ENCODE results near the gene DPPA3. TPM values are rescaled to one million over a fixed set of nuclear protein-coding genes. Genes with fewer than 3 reads are reported as not detected.
"Not testable (repeated sequence)": the region's sequence is repeated elsewhere in the genome, so short reads cannot be mapped to it uniquely, and the experiment has no call there.

Gene DPPA3
- total RNA-seq, 1 donor from 2014 or later = not detected

DNA sequence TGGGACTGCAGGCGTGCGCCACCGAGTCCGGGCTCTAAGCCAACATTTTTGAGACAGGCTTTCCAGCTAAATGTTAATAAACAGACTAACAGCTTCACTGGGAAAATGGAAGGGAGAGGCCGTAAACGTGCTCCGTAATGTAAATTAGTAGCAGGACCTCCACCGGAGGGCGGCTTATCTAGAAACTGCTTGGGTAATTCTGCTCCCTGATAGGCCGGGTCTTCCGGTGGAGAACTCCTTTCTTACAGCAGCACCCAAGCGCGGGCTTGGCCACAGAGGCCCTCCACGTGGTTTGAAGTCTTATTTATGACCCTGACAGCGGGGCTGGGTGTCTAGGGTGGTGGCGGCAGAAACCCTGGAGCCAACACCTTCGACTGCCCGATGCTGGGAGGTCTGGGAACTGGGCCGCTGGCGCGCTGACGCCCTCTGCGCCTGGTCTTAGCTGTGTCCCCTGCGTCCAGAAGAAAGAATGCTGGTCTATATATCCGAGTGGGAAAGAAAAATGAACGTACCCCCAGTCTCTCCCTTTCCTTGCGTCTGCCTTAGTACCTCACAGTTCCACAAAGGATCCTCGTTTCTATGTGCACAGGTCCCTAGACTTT lies 1.7 kb downstream of the DPPA3 start:
- Mint-ChIP-seq H3K36me3 (ENCODE audit: unreplicated experiment) (no peaks in the 10 kb centered on the region), H3K27me3 (ENCODE audit: unreplicated experiment) (no peaks in the 10 kb centered on the region), H3K4me3 (ENCODE audit: unreplicated experiment) (no peak overlapping the region), H3K9me3 (ENCODE audit: unreplicated experiment) (no peaks in the 10 kb centered on the region), H3K27ac (ENCODE audit: unreplicated experiment) (no peak overlapping the region), H3K4me1 (ENCODE audit: unreplicated experiment) (no peaks in the 10 kb centered on the region)
- TF ChIP-seq, protein P1, sequence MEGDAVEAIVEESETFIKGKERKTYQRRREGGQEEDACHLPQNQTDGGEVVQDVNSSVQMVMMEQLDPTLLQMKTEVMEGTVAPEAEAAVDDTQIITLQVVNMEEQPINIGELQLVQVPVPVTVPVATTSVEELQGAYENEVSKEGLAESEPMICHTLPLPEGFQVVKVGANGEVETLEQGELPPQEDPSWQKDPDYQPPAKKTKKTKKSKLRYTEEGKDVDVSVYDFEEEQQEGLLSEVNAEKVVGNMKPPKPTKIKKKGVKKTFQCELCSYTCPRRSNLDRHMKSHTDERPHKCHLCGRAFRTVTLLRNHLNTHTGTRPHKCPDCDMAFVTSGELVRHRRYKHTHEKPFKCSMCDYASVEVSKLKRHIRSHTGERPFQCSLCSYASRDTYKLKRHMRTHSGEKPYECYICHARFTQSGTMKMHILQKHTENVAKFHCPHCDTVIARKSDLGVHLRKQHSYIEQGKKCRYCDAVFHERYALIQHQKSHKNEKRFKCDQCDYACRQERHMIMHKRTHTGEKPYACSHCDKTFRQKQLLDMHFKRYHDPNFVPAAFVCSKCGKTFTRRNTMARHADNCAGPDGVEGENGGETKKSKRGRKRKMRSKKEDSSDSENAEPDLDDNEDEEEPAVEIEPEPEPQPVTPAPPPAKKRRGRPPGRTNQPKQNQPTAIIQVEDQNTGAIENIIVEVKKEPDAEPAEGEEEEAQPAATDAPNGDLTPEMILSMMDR (IDR thresholded peaks at IDR 0.05) = no peak
- DNase-seq (ENCODE audit: extremely low spot score, unreplicated experiment) = no peak

DNA sequence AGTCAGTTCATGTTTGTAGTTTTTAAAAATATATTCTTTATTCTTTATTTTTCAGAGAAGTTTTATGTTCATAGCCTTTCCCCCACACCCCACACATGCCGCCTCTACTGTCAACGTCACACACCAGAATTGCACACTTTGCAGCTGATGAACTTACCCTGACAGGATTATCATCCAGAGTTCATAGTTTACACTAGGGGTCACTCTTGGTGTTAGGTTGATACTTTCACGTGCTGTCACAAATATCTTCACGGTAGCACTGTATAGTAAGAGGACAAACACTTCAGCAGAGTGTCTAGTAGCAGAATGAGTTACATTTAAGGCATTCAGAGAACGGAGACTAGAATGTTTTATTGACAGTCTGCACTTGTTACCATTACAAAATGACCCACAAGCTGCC lies 5.1 kb downstream of the DPPA3 start:
- no peak for DNase-seq (ENCODE audit: extremely low spot score, unreplicated experiment)
- no peaks in the 10 kb centered on the region for H3K36me3 Mint-ChIP-seq (ENCODE audit: unreplicated experiment)
- H3K27me3 Mint-ChIP-seq (ENCODE audit: unreplicated experiment) = no peaks in the 10 kb centered on the region
- H3K27ac Mint-ChIP-seq (ENCODE audit: unreplicated experiment) = no peak overlapping the region
- H3K9me3 Mint-ChIP-seq (ENCODE audit: unreplicated experiment) = no peaks in the 10 kb centered on the region
- TF ChIP-seq, protein P1 (IDR thresholded peaks at IDR 0.05) = no peak
- H3K4me1 Mint-ChIP-seq (ENCODE audit: unreplicated experiment) = no peaks in the 10 kb centered on the region
- H3K4me3 Mint-ChIP-seq (ENCODE audit: unreplicated experiment) = no peak overlapping the region

DNA sequence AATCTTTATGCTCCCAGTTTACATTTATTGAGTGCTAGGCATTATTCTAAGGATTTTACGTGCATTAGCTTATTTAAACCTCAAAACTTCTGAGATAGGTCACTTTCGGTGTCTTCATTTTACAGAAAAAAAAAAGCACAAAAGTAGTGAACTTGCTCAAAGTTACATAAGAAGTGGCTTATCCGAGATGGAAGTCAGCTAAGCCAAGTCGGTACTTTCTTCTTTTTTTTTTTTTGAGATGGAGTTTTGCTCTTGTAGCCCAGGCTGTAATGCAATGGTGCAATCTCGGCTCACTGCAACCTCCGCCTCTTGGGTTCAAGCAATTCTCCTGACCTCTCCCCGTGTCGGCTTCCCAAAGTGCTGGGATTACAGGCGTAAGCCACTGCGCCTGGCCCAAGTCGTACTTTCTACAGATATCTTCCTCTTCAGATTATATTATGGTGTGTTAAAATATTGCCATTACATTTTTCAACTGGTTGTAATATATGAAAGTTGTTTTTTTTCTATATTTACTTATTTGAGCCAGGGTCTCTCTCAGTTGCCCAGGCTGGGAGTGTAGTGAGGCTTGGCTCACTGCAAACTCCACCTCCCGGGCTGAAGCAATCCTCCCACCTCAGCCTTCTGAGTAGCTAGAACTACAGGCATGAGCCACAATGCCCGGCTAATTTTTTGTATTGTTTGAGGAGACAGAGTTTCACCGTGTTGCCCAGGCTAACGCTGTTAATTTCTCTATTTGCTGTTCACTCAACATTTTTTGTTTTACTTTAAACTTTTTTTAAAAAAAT lies 8.9 kb downstream of the DPPA3 start:
- Mint-ChIP-seq H3K27me3 (ENCODE audit: unreplicated experiment) (no peaks in the 10 kb centered on the region), H3K9me3 (ENCODE audit: unreplicated experiment) (no peaks in the 10 kb centered on the region), H3K36me3 (ENCODE audit: unreplicated experiment) (no peaks in the 10 kb centered on the region)

DNA sequence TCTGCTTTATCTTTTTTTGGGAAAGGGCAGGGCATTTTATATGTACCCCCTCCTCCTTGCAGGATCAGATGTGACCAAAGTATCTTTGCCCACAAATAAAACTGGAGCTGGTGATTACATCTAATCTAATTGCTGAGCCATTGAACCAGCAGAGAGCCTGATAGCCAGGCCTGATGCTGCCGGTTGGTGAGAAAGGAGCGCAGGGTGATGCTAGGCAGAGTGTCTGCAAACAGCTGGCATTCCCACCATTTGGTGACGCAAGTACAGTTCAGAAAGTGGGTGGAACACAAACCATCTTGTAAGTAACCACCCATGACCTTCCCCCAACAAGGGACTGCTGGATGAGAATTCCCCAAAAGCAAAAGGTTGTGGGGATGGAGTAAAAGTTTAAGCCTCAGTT lies 12.7 kb downstream of the DPPA3 start:
- Mint-ChIP-seq H3K36me3 (ENCODE audit: unreplicated experiment) (no peaks in the 10 kb centered on the region), H3K27me3 (ENCODE audit: unreplicated experiment) (no peaks in the 10 kb centered on the region), H3K4me3 (ENCODE audit: unreplicated experiment) (no peak overlapping the region), H3K9me3 (ENCODE audit: unreplicated experiment) (no peaks in the 10 kb centered on the region), H3K4me1 (ENCODE audit: unreplicated experiment) (no peaks in the 10 kb centered on the region), H3K27ac (ENCODE audit: unreplicated experiment) (no peak overlapping the region)
- TF ChIP-seq, protein P1 (IDR thresholded peaks at IDR 0.05) = no peak
- no peak for DNase-seq (ENCODE audit: extremely low spot score, unreplicated experiment)

More for the DNA sequence above, 8.9 kb downstream of the DPPA3 start:
- Mint-ChIP-seq H3K4me1 (ENCODE audit: unreplicated experiment) (no peaks in the 10 kb centered on the region), H3K27ac (ENCODE audit: unreplicated experiment) (no peak overlapping the region), H3K4me3 (ENCODE audit: unreplicated experiment) (no peak overlapping the region)
- no peak for DNase-seq (ENCODE audit: extremely low spot score, unreplicated experiment)
- TF ChIP-seq, protein P1 (IDR thresholded peaks at IDR 0.05) = no peak

DNA sequence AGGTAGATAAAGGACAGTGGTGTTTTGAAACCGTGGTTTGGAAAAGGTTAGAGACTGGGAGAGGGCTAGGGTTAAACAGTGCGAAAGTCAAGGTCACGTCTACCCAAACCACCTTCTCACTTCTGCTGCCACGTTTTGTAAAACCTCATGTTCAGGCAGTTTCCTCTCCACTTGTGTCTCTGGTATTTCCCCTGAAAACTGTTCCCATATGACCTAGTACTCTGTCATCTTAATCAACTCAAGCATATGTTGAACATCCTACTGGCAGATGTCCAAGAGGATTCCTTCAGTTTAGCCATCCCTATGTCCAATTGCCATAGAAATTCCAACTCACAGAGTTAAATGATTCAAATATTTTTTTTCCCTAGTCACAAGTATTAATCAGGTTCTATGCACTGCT lies 18.5 kb downstream of the DPPA3 start:
- Mint-ChIP-seq H3K4me1 (ENCODE audit: unreplicated experiment) (no peaks in the 10 kb centered on the region), H3K4me3 (ENCODE audit: unreplicated experiment) (no peak overlapping the region), H3K36me3 (ENCODE audit: unreplicated experiment) (no peaks in the 10 kb centered on the region), H3K9me3 (ENCODE audit: unreplicated experiment) (no peaks in the 10 kb centered on the region), H3K27me3 (ENCODE audit: unreplicated experiment) (no peaks in the 10 kb centered on the region), H3K27ac (ENCODE audit: unreplicated experiment) (no peak overlapping the region)
- no peak for DNase-seq (ENCODE audit: extremely low spot score, unreplicated experiment)
- TF ChIP-seq, protein P1 (IDR thresholded peaks at IDR 0.05) = no peak

DNA sequence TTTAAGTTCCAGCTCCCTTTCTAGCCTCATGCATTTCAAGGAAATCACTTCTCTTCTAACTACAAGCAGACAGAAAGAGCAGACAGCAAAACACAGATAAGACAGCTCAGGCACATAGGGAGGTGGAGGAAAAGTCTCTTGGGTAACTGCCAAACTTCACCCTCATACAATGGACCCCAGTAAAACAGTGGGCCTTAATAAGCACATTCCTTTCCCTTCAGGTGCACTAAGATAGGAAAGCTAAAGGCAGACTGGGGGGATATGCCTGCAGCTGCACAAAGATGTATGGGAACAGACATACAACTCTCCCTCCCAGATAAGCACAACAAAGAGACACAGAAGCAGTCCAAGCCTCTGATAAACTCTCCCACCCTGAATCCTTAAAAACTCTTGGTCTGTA lies 19.8 kb downstream of the DPPA3 start:
- H3K9me3 Mint-ChIP-seq (ENCODE audit: unreplicated experiment); H3K4me3 Mint-ChIP-seq (ENCODE audit: unreplicated experiment); H3K36me3 Mint-ChIP-seq (ENCODE audit: unreplicated experiment): not testable (repeated sequence)

More for the DNA sequence above, 19.8 kb downstream of the DPPA3 start:
- DNase-seq (ENCODE audit: extremely low spot score, unreplicated experiment); H3K27ac Mint-ChIP-seq (ENCODE audit: unreplicated experiment); H3K27me3 Mint-ChIP-seq (ENCODE audit: unreplicated experiment); H3K4me1 Mint-ChIP-seq (ENCODE audit: unreplicated experiment): not testable (repeated sequence)
